ENCODE results near the gene MAL. TPM values are rescaled to one million over a fixed set of nuclear protein-coding genes. Genes with fewer than 3 reads are reported as not detected.

The MAL gene
- total and polyA plus RNA-seq, 2 of the 4 experiments (the other 2 are of a cell fraction), result not detected

GRCh38 chr2:95008306-95008705 lies 17.2 kb upstream of the MAL start:
- dilution Hi-C loops (cut with HindIII; ENCODE audit: low sequenced_read_pairs, unreplicated experiment) (no loop called here), intact Hi-C loops (cut with micrococcal nuclease) (no loop called here), in situ Hi-C loops (cut with MboI; ENCODE audit: low sequenced_read_pairs) (no loop called here)
- BruUV-seq (replicated peaks), result no TSS peak
- no peak overlapping the region for H2BK15ac ChIP-seq (ENCODE audit: low read depth, low read length)
- H2AK5ac ChIP-seq (ENCODE audit: low read depth, low read length), result no peak overlapping the region
- H3K14ac ChIP-seq (replicated peaks; ENCODE audit: low read depth, low read length), result no peak overlapping the region
- no peak overlapping the region for H3K27ac ChIP-seq (ENCODE audit: insufficient read depth, low read length)
- no peak overlapping the region for H3K4me2 ChIP-seq (ENCODE audit: low read depth, low read length)
- DNase-seq, result no peak
- H4K91ac ChIP-seq (ENCODE audit: insufficient read depth, low read depth, low read length), result no peak overlapping the region
- H4K5ac ChIP-seq (ENCODE audit: low read depth, low read length), result no peak overlapping the region
- H3K56ac ChIP-seq (ENCODE audit: extremely low read depth, insufficient read depth, low read length), result no peak overlapping the region
- no peaks in the 10 kb centered on the region for H3K36me3 ChIP-seq (ENCODE audit: control insufficient read depth, insufficient read depth, low read length)
- WGBS, 2 experiments (ENCODE audit: extremely low coverage in 2 of 2, insufficient read length in 1 of 2), result 20% methylated on average over 1 of the region's 2 CpGs; no CpG with 5 or more reads in 1 of the 2 experiments
- H2AK9ac ChIP-seq (replicated peaks; ENCODE audit: low read depth, low read length, poor library complexity), result no peak overlapping the region
- H3K79me1 ChIP-seq (ENCODE audit: low read depth in 1 of 2, low read length in 2 of 2), result no peaks in the 10 kb centered on the region
- H3K9me3 ChIP-seq (ENCODE audit: control insufficient read depth, insufficient read depth, low read length), result no peaks in the 10 kb centered on the region
- no peak overlapping the region for H3K18ac ChIP-seq (ENCODE audit: low read depth, low read length)
- TF ChIP-seq SMC3 (IDR thresholded peaks at IDR 0.05; ENCODE audit: low read depth, low read length), result no peak
- TF ChIP-seq MXI1 (IDR thresholded peaks at IDR 0.05; ENCODE audit: borderline replicate concordance, low read depth, low read length), result no peak
- TF ChIP-seq MAZ (IDR thresholded peaks at IDR 0.05; ENCODE audit: borderline replicate concordance, low read depth, low read length), result no peak
- TF ChIP-seq RCOR1 (IDR thresholded peaks at IDR 0.05; ENCODE audit: insufficient replicate concordance, low read length), result no peak
- no peak for TF ChIP-seq MAFK (IDR thresholded peaks at IDR 0.05; ENCODE audit: low read depth, low read length)
- no peak for TF ChIP-seq NFE2L2 (IDR thresholded peaks at IDR 0.05; ENCODE audit: low read depth, low read length)
- TF ChIP-seq USF2 (IDR thresholded peaks at IDR 0.05; ENCODE audit: low read depth, low read length), result no peak
- TF ChIP-seq ELK1 (IDR thresholded peaks at IDR 0.05; ENCODE audit: borderline replicate concordance, low read depth, low read length), result no peak
- TF ChIP-seq CEBPB (IDR thresholded peaks at IDR 0.05; ENCODE audit: low read depth, low read length), result no peak
- TF ChIP-seq BHLHE40 (IDR thresholded peaks at IDR 0.05; ENCODE audit: low read depth, low read length), result no peak
- TF ChIP-seq CHD1 (IDR thresholded peaks at IDR 0.05; ENCODE audit: low read depth, low read length), result no peak
- TF ChIP-seq POLR2A (IDR thresholded peaks at IDR 0.05; ENCODE audit: low read depth, low read length), result no peak
- TF ChIP-seq FOS (IDR thresholded peaks at IDR 0.05; ENCODE audit: low read depth, low read length), result no peak
- no peak for TF ChIP-seq RAD21 (IDR thresholded peaks at IDR 0.05; ENCODE audit: low read length)
- no peak for TF ChIP-seq CTCF (conservative IDR thresholded peaks at IDR 0.05; ENCODE audit: low read depth, low read length)
- TF ChIP-seq RFX5 (IDR thresholded peaks at IDR 0.05; ENCODE audit: low read depth, low read length), result no peak
- ChIA-PET CTCF (interaction anchor here (1.7 kb wide), 1 partner anchor 22 kb away, joined by 4 read pairs; no protein-coding TSS in a partner anchor), POLR2A (ENCODE audit: unreplicated experiment) (no interaction called here)
- H4K8ac ChIP-seq (ENCODE audit: low read depth in 2 of 2, low read length in 2 of 2), result no peak overlapping the region
- H3K27me3 ChIP-seq (ENCODE audit: control insufficient read depth, insufficient read depth, low read length), result peaks cover 26% of the 10 kb centered on the region; the same call in 1 of the 2 replicates
- H3K4ac ChIP-seq (ENCODE audit: low read depth, low read length), result no peak overlapping the region
- H3K23ac ChIP-seq (ENCODE audit: low read depth, low read length), result no peak overlapping the region
- H3K4me3 ChIP-seq (ENCODE audit: insufficient read depth, low read depth, low read length), result no peak overlapping the region
- no peak for ATAC-seq (ENCODE audit: low read depth)
- no peak overlapping the region for H3K9ac ChIP-seq (ENCODE audit: low read depth, low read length)
- H2BK5ac ChIP-seq (ENCODE audit: low read depth, low read length, poor library complexity, severe bottlenecking), result no peak overlapping the region
- H4K20me1 ChIP-seq (ENCODE audit: insufficient read depth, low read length), result no peaks in the 10 kb centered on the region; the same call in 1 of the 2 replicates
- no peak overlapping the region for H2BK20ac ChIP-seq (ENCODE audit: low read depth, low read length)
- H3K9me1 ChIP-seq (ENCODE audit: insufficient read depth, low read length), result no peaks in the 10 kb centered on the region
- no peak overlapping the region for H2AFZ ChIP-seq (replicated peaks; ENCODE audit: low read length, poor library complexity)
- no peaks in the 10 kb centered on the region for H3K4me1 ChIP-seq (ENCODE audit: control insufficient read depth, insufficient read depth, low read length)
- no peak overlapping the region for H2BK120ac ChIP-seq (ENCODE audit: low read depth, low read length)

Measured in IMR-90 (cell line).